Caco-2 (cell line): ENCODE measurements around the gene TMEM187. TPM values are rescaled to one million over a fixed set of nuclear protein-coding genes. Genes with fewer than 3 reads are reported as not detected.

Experiments used
- BruUV-seq: library from RNA; stranded (reverse); fragments of 400-500 nt; replicated peaks from 2 replicates; lab custom pipeline; 2021; lab: Mats Ljungman, UMichigan
- CTCF ChIA-PET: fragments of 300-600 bp; sonication (Branson Sonifier 250); formaldehyde crosslinking; loops from one replicate; lab custom pipeline; 2022; ENCODE audit warnings: antibody characterized with exemption; lab: Charles Lee
- POLR2A ChIA-PET: fragments of 300-600 bp; sonication (Branson Sonifier 250); formaldehyde crosslinking; loops from one replicate; lab custom pipeline; 2022; ENCODE audit warnings: antibody characterized with exemption; lab: Charles Lee
- DNase-seq, 2 experiments: peaks; one replicate each; pipeline versions ENCODE4 v3.0.0 to v3.0.0-alpha.2; 2020 to 2022
- H3K27me3 ChIP-seq: replicated peaks from 2 replicates; pipeline ENCODE4 v1.6.0; 2011; ENCODE audit warnings: low read length; ENCODE audit not compliant: control insufficient read depth, insufficient read depth
- H3K36me3 ChIP-seq: 2 replicates; pipeline ENCODE4 v1.5.1; 2011; ENCODE audit warnings: low read length; ENCODE audit not compliant: control insufficient read depth, insufficient read depth
- H3K4me1 ChIP-seq: fragments of 250-450 bp; sonication (Bioruptor Pico); 2 replicates; pipeline ENCODE4 v1.5.1; 2020; ENCODE audit warnings: mild to moderate bottlenecking
- H3K4me3 ChIP-seq: 2 replicates; pipeline ENCODE4 v1.5.1; 2011; ENCODE audit warnings: low read depth, mild to moderate bottlenecking, control low read depth, low read length
- H3K9me3 ChIP-seq: fragments of 250-450 bp; sonication (Bioruptor Pico); 2 replicates; pipeline ENCODE4 v1.5.1; 2020; ENCODE audit warnings: mild to moderate bottlenecking, moderate library complexity
- H3K27ac Mint-ChIP-seq: one replicate; pipeline ENCODE4 v1.8.0; 2022; ENCODE audit warnings: mixed read lengths; ENCODE audit not compliant: unreplicated experiment
- H3K27me3 Mint-ChIP-seq: one replicate; pipeline ENCODE4 v1.8.0; 2022; ENCODE audit warnings: mixed read lengths; ENCODE audit not compliant: insufficient read depth, unreplicated experiment
- H3K36me3 Mint-ChIP-seq: one replicate; pipeline ENCODE4 v1.8.0; 2022; ENCODE audit warnings: mild to moderate bottlenecking, mixed read lengths; ENCODE audit not compliant: insufficient read depth, unreplicated experiment
- H3K4me1 Mint-ChIP-seq: one replicate; pipeline ENCODE4 v1.8.0; 2022; ENCODE audit warnings: low read depth, mixed read lengths; ENCODE audit not compliant: unreplicated experiment
- H3K4me3 Mint-ChIP-seq: one replicate; pipeline ENCODE4 v1.8.0; 2022; ENCODE audit warnings: mild to moderate bottlenecking, moderate library complexity, mixed read lengths; ENCODE audit not compliant: unreplicated experiment
- H3K9me3 Mint-ChIP-seq: one replicate; pipeline ENCODE4 v1.8.0; 2022; ENCODE audit warnings: mixed read lengths; ENCODE audit not compliant: unreplicated experiment
- intact Hi-C: fragments of 100-400 bp; cut with micrococcal nuclease; formaldehyde crosslinking; loops from one replicate; pipeline ENCODE4 v1.10.0; 2022; ENCODE audit not compliant: unreplicated experiment
- total RNA-seq: library from RNA; stranded (reverse); gene quantifications from 2 replicates; pipeline ENCODE4 v1.2.3, GENCODE V29; 2022
- TF ChIP-seq, protein P1 (sequence below), 2 experiments: fragments of 200-600 bp in 1 of 2; IDR thresholded peaks; 1 replicate in 1 of 2; 2 replicates in 1 of 2; pipeline versions ENCODE4 v1.5.1 to v1.8.0; 2011 to 2022; ENCODE audit warnings: antibody characterized with exemption in 1 of 2, control low read depth in 1 of 2, inconsistent platforms in 1 of 2, low read depth in 1 of 2, low read length in 1 of 2, mild to moderate bottlenecking in 1 of 2, moderate library complexity in 1 of 2; ENCODE audit not compliant: insufficient read depth in 1 of 2, severe bottlenecking in 1 of 2, unreplicated experiment in 1 of 2

Gene TMEM187
- total RNA-seq, 1 experiment from 2014 or later = 4.9 TPM

DNA sequence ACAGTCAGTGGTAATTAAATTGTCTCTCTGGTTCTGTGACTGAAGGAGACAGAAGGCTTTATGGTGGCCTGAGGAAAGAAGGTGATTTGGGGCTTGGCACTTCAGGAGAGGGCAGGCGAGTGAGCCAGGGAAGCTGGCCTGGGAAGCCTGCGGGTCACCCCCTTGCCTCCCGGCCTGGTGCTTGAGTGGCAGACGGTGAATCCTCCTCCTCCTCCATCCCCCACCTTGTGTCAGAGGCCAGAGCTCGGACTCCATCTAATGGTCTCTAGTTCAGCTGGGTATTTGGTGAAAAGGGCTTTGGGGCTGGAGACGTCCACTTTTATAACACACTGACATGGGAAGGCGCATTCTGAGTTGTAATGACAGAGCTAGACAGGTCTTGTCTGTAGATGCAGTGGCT lies 8.7 kb downstream of the TMEM187 start:
- TF ChIP-seq, protein P1, sequence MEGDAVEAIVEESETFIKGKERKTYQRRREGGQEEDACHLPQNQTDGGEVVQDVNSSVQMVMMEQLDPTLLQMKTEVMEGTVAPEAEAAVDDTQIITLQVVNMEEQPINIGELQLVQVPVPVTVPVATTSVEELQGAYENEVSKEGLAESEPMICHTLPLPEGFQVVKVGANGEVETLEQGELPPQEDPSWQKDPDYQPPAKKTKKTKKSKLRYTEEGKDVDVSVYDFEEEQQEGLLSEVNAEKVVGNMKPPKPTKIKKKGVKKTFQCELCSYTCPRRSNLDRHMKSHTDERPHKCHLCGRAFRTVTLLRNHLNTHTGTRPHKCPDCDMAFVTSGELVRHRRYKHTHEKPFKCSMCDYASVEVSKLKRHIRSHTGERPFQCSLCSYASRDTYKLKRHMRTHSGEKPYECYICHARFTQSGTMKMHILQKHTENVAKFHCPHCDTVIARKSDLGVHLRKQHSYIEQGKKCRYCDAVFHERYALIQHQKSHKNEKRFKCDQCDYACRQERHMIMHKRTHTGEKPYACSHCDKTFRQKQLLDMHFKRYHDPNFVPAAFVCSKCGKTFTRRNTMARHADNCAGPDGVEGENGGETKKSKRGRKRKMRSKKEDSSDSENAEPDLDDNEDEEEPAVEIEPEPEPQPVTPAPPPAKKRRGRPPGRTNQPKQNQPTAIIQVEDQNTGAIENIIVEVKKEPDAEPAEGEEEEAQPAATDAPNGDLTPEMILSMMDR (IDR thresholded peaks at IDR 0.05; ENCODE audit: insufficient read depth in 1 of 2, low read depth in 1 of 2, low read length in 1 of 2, severe bottlenecking in 1 of 2, unreplicated experiment in 1 of 2) = no peak
- Histone ChIP-seq H3K4me3 (no peak overlapping the region), H3K27me3 (no peaks in the 10 kb centered on the region), H3K9me3 (no peaks in the 10 kb centered on the region), H3K4me1 (no peaks in the 10 kb centered on the region), H3K36me3 (no peaks in the 10 kb centered on the region)
- no TSS peak for BruUV-seq
- CTCF ChIA-PET = no interaction called here
- intact Hi-C loops = no loop called here
- Mint-ChIP-seq H3K27ac (no peak overlapping the region), H3K9me3 (no peaks in the 10 kb centered on the region), H3K4me1 (no peaks in the 10 kb centered on the region), H3K4me3 (no peak overlapping the region), H3K36me3 (no peaks in the 10 kb centered on the region), H3K27me3 (no peaks in the 10 kb centered on the region)
- DNase-seq = no peak
- POLR2A ChIA-PET = no interaction called here

DNA sequence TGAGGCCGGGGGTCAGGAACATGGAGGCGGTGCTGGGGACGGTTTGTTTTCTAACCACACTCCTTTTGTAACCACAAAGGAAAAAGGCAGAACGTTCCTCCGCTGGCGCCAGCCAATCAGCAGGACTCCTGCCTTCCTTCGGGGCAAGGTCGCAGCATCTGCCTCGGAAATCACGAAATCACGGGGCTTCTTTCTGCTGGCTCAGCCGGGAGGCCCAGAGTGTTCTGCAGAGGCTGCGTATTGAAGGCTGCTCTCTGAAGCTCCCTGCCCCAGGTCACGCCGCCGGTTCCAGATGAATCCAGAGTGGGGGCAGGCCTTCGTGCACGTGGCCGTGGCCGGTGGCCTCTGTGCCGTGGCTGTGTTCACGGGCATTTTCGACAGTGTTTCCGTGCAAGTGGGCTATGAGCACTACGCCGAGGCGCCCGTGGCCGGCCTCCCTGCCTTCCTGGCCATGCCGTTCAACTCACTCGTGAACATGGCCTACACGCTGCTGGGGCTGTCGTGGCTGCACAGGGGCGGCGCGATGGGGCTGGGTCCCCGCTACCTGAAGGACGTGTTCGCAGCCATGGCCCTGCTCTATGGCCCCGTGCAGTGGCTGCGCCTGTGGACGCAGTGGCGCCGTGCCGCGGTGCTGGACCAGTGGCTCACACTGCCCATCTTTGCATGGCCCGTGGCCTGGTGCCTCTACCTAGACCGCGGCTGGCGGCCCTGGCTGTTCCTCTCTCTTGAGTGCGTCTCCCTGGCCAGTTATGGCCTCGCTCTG lies 9.4 kb downstream of the TMEM187 start:
- intact Hi-C loops = no loop called here

GRCh38 chrX:153983321-153983801 lies 10.8 kb downstream of the TMEM187 start:
- Histone ChIP-seq H3K27me3 (no peaks in the 10 kb centered on the region), H3K4me1 (no peaks in the 10 kb centered on the region), H3K36me3 (no peaks in the 10 kb centered on the region), H3K9me3 (no peaks in the 10 kb centered on the region), H3K4me3 (no peak overlapping the region)
- Mint-ChIP-seq H3K36me3 (no peaks in the 10 kb centered on the region), H3K27me3 (no peaks in the 10 kb centered on the region), H3K4me3 (no peak overlapping the region), H3K9me3 (no peaks in the 10 kb centered on the region), H3K4me1 (no peaks in the 10 kb centered on the region), H3K27ac (no peak overlapping the region)
- no peak for DNase-seq
- CTCF ChIA-PET = no interaction called here
- POLR2A ChIA-PET = no interaction called here
- BruUV-seq = no TSS peak
- intact Hi-C loops = no loop called here
- TF ChIP-seq, protein P1 (IDR thresholded peaks at IDR 0.05; ENCODE audit: insufficient read depth in 1 of 2, low read depth in 1 of 2, low read length in 1 of 2, severe bottlenecking in 1 of 2, unreplicated experiment in 1 of 2) = no peak

More for the DNA sequence above, 9.4 kb downstream of the TMEM187 start:
- CTCF ChIA-PET = no interaction called here
- no TSS peak for BruUV-seq
- Mint-ChIP-seq H3K4me1 (no peaks in the 10 kb centered on the region), H3K4me3 (no peak overlapping the region), H3K27me3 (no peaks in the 10 kb centered on the region), H3K36me3 (no peaks in the 10 kb centered on the region), H3K9me3 (no peaks in the 10 kb centered on the region), H3K27ac (no peak overlapping the region)
- H3K9me3 ChIP-seq = no peaks in the 10 kb centered on the region
- POLR2A ChIA-PET = no interaction called here
- DNase-seq = no peak
- H3K36me3 ChIP-seq = no peaks in the 10 kb centered on the region
- no peaks in the 10 kb centered on the region for H3K4me1 ChIP-seq
- no peaks in the 10 kb centered on the region for H3K27me3 ChIP-seq
- TF ChIP-seq, protein P1 (IDR thresholded peaks at IDR 0.05; ENCODE audit: insufficient read depth in 1 of 2, low read depth in 1 of 2, low read length in 1 of 2, severe bottlenecking in 1 of 2, unreplicated experiment in 1 of 2) = no peak
- H3K4me3 ChIP-seq = no peak overlapping the region
